ENCODE data around the gene ZNF775.

GRCh38 chr7:150375662-150376521, 3.2 kb upstream of the ZNF775 start:
- TF ChIP-seq EZH2phosphoT487 (IDR thresholded peaks at IDR 0.05; ENCODE audit: insufficient read depth, low read depth) (no peak), EZH2 (IDR thresholded peaks at IDR 0.05; ENCODE audit: insufficient read depth, poor library complexity, severe bottlenecking) (no peak)
